GM21360 (cell line): Measurements from ENCODE around the gene SPRN.
"Not testable (repeated sequence)": the region's sequence is repeated elsewhere in the genome, so short reads cannot be mapped to it uniquely, and the experiment has no call there.

Experiments
- ATAC-seq: cut with Tn5 transposase; IDR thresholded peaks from one replicate; pipeline ENCODE4 v1.9.1; 2021; ENCODE audit warnings: mild to moderate bottlenecking, moderate library complexity; ENCODE audit not compliant: unreplicated experiment

Gene SPRN

DNA sequence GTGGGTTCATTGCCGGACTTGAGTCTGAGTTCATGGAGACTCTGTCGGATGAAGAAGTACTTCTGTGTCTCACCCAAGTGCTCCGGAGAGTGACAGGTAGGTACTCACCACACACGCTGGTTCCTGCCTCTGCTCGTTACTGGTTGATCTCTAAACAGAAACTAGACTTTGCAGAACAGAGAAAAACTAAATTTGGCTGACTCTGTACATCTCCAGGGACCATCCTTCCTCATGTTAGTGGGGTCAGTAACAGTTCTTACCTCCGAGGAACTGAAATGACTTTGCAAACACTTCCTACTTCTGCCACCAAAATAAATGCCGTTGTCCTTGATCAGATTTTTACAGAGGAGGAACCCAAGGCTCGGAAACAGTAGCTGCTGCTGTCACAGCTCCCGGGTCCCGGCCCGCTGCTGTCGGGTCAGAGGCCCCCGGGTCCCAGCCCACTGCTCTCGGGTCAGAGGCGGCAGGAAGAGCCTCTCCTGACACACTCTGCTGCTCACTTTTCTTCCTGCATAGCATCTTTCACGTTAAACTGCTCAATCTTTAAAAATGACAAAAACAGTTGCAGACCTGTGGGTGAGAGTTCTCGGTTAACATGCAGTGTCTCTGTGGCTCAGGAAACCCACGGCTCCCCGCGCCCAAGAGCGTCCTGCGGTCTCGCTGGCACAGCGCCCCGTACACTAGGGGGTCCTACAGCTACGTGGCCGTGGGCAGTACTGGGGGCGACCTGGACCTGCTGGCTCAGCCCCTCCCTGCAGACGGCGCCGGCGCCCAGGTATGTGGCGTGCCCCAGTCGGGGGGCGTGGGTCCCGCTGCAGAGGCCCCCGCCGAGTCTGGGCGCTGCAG is 35.2 kb downstream of the SPRN start:
- ATAC-seq: peak; percentile 79

DNA sequence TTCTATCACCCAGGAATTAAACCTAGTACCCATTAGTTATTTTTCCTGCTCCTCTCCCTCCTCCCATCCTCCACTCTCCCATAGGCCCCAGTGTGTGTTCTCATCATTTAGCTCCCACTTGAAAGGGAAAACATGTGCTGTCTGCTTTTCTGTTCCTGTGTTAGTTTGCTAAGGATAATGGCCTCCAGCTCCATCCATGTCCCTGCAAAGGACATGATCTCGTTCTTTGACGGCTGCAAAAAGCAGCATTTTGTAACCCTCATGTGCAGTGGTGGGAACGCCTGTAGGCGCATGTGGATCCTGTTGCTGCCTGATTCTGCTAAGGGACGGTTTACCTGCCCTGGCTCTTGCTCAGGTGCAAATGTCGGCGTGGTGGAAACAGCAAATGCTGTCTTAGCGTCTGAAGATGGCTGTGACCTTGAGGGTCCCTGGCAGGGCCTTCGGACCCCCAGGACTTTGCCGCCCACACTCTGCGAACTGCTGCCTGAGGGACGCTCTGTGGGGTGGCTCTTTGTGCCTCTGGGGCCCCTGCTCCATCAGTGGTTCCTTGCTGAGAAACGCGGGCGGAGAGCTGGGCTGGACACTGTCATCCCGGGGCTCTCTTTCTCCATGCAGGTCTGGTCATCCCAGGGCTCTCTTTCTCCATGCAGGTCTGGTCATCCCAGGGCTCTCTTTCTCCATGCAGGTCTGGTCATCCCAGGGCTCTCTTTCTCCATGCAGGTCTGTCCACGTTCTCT is 36.0 kb downstream of the SPRN start:
- ATAC-seq: no peak

DNA sequence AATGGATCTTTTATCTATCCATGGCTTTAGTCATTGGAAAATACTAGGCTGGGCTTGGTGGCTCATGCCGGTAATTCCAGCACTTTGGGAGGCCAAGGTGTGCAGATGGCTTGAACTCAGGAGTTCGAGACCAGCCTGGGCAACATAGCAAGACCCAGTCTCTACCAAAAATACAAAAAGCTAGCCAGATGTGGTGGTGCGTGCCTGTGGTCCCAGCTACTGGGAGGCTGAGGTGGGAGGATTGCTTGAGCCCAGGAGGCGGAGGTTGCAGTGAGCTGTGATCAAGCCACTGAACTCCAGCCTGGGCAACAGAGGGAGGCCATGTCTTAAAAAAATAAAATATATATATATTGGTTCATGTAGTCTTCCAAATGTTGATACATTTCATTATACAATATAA is 37.5 kb downstream of the SPRN start:
- ATAC-seq: not testable (repeated sequence)

DNA sequence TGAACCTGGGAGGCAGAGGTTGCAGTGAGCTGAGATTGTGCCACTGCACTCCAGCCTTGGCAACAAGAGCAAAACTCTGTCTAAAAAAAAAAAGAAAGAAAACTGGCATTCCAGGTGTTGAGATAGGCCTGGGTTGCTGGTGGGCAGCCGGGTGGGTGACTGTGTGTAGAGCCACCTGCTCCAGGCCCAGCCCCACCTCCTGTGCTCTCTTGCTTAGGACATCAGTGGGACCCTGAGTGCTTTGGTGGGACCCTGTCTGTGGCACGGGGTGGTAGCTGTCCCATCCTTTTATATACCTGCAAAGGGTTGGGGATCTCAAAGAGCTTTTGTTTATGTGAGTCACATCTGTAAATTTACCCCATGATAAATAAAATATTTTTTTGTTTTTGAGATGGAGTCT is 39.2 kb downstream of the SPRN start:
- ATAC-seq: no peak

DNA sequence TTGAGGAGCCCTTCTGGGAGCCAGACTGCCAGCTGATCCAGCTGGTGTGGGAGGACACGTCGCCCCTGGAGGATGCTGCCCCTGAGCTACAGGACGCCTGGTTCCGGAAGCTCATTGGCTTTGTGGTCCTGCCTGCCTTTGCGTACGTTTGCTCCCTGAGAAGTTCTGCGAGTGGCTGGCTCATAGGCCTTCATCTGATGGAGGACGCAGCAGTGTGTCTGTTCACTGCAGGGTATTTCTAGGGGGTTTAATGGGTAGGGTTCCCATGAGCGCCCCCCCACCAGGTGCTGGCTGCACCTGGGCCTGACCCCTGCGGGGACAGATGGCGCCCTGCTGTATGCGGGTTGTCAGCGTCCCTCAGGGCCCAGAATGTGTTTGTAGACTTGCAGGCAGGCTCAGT is 40.4 kb downstream of the SPRN start:
- ATAC-seq: no peak

DNA sequence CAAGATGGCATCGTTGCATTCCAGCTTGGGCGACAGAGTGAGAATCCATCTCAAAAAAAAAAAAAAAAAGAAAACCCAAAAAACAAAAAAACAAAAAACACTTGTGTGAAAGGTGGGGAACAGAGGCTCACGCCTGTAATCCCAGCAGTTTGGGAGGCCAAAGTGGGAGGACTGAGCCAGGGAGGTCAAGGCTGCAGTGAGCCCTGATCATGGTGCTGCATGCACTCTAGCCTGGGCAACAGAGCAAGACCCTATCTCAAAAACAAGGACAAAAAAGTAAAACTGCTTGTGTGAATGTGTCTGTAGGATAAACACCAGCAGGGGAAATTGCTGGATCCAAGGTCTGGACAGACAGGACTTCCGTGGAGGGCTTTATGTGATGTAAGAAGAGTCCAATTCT is 40.9 kb downstream of the SPRN start:
- ATAC-seq: no peak

DNA sequence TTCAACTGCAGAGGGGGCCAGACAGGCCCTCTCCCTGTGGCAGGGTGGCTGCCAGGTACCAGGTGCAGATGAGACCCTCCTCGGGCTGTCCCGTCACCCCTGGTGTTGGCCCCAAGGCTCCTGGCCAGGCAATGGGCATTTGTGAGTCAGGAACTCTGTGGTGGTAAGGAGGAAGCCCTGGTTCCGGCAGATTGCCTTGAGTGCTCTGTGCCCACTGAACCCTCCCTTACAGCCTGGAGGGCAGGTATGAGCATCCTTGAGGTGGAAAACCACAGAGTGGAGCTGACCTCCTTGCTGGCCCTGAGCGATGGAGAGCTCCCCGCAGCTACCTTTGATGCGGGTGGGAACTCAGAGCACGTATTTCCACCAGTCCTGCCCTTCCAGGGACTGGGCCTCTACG is 43.4 kb downstream of the SPRN start:
- no peak for ATAC-seq

DNA sequence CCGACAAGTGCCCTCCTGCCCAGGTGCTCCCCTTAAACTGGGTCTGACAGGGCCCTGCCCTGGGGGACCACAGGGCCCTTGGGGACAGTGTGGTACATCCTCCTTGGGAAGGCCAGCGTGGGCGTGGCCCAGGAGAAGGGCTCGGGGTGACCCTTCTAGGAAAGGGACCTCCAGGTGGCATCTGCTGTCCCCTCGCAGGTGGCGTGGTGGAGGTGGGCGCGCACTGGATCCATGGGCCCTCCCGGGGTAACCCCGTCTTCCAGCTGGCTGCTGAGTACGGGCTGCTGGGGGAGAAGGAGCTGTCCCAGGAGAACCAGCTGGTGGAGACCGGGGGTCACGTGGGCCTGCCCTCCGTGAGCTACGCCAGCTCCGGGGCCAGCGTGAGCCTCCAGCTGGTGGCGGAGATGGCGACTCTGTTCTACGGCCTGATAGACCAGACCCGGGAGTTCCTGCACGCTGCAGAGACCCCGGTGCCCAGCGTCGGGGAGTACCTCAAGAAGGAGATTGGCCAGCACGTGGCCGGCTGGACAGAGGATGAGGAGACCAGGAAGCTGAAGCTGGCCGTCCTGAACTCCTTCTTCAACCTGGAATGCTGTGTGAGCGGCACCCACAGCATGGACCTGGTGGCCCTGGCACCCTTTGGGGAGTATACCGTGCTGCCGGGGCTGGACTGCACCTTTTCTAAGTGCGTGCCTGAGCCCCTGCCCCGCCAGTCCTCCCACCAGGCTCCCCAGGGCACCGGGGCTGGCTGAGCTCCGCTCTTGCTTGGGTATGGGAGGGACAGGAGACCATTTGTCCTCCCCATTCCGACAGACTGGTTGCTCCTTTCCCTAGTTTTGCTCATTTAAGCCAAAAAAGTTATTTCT is 44.4 kb downstream of the SPRN start:
- ATAC-seq: no peak

DNA sequence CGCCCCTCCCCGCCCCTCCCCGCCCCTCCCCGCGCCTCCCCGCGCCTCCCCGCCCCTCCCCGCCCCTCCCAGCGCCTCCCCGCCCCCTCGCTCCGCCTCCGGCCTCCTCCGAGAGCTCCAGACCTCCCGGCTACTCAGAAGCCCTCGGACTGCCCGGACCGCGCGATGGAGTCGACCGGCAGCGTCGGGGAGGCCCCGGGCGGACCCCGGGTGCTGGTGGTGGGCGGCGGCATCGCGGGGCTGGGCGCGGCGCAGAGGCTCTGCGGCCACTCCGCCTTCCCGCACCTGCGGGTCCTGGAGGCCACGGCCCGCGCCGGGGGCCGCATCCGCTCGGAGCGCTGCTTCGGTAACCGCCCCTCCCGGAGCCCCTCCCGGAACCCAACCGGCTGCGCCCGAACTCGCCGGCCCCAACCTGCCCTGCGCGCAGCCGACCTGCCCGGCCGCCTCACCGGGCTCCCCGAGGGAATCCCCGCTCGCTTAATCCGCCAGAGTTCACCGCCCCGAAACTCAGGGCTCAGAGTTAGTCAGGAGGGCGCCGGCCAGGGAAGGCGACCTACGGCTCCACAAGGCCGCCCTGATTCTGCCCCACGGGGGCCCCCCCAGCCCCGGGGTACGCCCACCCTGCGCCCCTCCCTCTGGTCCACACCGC is 45.1 kb downstream of the SPRN start, which contains the start of gene PAOX:
PAOX (plus strand) TSS at position 111 of the 649 bp plus-strand sequence; CDS start at position 166, 55 bp downstream.
- ATAC-seq: peak; percentile 54

DNA sequence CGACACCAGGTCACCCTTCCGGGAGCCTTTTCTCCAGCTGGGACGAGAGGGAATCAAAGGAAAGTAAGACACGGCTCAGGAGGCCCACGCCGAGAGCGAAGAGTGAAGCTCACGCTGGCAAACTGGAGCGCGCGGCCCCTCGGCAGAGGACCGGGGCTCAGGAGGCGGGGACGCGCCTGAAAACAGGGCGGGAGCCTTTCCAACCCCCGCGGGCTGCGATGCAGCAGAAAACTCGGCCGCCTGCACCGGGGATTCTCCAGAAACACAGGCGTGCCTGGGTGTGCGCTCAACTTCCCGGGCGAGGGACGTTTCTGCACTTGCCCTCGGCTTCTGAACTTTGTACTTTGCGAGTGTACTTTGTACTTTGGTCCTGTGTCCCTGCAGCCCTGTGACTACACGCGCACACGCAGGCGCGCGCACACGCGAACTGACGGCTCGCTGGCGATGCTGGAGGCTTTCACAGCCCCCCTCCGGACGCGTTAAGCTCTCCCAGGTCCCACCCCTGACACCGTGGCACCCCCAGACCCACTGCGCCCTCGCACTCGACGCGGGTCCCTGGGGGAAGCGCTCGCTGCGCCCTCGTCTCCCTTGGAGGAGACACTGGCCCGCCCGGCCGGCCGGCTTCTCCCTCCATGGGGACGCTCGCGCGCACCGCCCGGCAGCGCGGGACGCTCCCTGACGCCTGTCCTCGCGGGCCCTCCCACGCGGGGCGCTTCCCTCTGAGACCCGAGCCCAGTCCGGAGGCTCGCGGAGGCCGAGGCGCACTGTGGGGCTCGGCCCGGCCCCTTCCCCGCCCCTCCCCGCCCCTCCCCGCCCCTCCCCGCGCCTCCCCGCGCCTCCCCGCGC is 46.0 kb downstream of the SPRN start:
- peak; percentile 39 for ATAC-seq

DNA sequence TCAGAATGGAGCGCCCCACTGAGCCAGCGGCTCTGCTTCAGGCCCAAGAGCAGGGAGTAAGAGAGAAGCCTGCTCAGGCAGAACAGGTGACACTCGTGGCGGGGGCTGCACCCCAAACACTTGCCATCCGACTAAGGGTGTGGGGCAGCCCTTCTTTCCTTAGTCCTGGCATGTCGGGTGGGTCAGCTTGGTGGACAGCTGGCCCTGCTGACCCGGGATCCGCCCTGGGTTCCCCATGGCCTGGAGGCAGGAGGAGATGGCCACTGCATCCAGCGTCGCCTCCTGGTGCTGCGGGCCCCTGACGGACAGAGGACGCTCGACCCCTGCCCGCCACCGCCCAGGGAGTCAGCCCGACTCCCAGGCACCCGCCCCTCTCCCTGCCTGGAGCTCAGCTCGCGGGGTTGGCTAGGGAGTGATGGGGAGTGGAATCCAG is 46.6 kb downstream of the SPRN start:
- ATAC-seq: no peak

DNA sequence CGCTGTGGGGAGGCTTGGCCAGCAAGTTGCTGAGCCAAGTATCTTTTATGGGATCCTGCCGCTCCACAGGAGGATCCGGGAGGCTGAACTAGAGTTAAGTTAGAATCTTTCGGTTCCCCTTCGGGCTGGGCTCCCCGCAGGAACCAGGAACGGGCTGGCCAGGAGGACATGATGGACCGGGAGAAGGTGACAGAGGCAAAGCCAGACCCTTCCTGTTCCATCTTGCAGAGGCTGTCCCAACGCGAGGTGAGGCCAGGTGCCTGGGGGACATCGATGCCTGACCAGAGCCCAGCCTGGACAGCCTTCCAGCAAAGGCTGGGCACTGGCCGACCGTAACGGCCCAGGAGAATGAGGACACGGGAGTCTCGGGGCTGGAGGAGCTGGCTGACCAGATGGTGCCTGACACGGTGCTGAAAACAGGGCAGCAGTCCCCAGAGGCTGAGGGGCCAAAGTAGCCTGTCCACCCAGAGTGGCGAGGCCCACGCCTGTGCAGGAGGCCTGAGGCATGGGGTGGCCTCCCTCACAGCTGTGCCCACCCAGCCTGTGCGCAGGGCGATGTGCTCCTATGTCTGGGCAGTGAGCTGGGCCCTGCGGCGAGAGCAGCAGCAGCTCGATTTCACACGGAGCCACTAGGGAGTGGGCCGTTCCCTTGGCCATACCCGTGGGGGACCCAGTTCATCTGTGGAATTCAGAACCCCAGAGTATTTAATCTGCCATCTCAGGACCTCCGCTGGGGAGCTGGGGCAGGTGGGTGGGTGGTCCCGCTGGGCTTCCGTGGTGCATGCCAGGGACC is 47.2 kb downstream of the SPRN start:
- ATAC-seq: no peak

DNA sequence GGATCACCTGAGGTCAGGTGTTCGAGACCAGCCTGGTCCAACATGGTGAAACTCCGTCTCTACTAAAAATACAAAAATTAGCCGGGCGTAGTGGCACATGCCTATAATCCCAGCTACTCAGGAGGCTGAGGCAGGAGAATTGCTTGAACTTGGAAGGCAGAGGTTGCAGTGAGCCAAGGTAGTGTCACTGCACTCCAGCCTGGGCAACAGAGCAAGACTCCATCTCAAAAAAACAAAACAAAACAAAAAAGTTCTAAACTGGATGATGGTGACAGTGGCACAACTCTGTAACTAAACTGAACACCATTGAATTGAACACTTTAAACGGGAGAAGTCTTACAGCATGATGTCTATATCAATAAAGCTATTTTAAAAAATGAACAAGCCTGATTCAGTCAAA is 48.2 kb downstream of the SPRN start:
- not testable (repeated sequence) for ATAC-seq

DNA sequence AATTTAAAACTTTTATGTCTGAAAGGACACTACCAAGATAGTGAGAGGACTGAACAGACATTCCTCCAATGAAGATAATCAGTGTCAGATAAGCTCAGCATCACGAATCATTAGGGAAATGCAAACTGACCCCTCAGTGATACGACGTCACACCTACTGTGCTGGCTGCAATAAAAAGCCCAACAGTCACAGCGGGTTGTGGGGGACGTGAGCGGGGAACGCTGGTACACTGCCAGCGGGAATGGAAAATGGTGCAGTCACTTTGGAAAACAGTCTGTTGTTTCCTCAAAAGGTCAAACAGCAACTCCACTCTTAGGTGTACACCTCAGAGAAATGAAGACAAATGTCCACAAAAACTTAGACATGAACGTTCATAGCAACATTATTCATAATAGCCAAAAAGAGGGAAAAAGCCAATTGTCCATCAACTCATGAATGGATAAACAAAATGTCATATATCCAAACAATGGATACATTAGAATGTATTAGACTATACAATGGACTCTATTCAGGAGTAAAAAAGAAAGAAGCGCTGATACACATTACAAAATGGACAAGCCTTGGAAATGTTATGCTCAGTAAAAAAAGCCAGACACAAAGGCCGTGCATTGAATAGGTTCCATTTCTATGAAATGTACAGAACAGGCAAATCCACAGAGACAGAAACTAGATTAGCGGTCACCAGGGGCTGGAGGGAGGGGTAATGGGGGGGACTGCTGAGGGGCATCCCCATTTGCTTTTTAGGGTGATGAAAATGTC is 48.9 kb downstream of the SPRN start:
- no peak for ATAC-seq

DNA sequence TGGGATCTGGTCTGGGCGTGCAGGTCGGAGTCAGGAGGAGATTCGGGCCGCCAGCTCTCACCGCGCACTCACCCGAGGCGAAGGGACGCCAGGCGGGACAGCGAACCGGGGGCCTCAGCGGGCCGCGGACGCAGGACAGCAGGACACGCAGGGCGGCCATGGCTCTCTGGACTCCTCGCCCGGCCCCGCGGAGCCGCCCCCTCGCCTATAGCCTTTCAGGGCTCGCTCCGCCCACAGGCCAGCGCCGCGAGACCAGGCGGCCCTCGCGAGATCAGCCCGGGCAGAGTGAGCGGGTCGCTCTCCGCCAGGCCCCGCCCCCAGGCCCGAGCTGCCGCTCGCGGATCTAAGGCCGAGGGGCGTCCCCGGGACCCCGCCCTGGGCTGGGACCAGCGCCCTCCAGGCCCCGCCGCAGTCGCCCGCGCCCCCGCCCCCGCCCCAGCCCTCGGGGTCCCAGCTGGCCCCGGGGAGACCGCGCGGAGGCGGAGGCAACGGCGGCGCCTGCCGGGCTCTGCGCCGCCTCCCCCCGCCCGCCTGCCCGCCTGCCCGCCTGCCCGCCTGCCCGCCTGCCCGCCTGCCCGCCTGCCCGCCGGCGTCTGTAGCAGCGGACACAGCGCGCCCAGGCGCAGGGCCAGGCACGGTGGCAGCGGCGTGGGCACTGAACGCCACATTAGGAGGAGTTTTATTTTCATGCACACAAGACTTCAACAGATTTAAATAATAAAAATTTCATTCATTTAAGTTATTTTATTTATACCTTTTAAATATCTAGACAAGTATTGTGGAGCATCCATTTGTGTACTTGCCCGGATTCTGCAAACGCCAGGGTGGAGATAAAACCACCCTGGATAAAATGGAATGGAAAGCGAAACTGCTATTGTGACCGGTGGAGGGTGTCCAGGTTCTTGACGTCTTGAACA is 51.0 kb downstream of the SPRN start, which contains the start of gene ECHS1:
ECHS1 (minus strand) TSS at position 181 of the 917 bp plus-strand sequence; CDS start at position 160, 21 bp downstream.
- peak; percentile 91 for ATAC-seq

DNA sequence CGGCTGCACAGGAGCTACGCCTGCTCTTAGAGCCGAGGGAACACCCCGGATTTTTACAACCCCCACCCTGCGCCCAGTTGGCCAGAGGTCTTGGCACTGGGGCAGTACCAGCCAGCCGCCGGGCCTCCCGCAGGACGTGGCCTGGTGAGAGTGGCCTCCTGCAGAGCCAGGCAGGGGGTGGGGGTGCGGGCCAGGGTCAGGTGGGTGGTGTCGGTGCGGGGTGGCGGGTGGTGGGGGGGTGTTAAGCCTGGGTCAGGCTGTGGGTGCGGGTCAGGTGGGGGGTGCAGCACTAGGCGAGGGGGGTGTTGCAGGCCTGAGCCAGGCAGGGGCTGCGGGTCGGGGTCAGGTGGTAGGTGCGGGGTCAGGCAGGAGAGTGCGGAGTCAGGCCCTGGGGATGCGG is 51.9 kb downstream of the SPRN start:
- no peak for ATAC-seq
